GM21526 (cell line): ENCODE measurements around the gene IFT80.

Source experiments
- ATAC-seq: cut with Tn5 transposase; IDR thresholded peaks from one replicate; pipeline ENCODE4 v1.9.1; 2021; ENCODE audit warnings: moderate library complexity; ENCODE audit not compliant: unreplicated experiment, low FRiP score

The IFT80 gene

GRCh38 chr3:160213191-160213590 lies 185.8 kb downstream of the IFT80 start:
- no peak for ATAC-seq

DNA sequence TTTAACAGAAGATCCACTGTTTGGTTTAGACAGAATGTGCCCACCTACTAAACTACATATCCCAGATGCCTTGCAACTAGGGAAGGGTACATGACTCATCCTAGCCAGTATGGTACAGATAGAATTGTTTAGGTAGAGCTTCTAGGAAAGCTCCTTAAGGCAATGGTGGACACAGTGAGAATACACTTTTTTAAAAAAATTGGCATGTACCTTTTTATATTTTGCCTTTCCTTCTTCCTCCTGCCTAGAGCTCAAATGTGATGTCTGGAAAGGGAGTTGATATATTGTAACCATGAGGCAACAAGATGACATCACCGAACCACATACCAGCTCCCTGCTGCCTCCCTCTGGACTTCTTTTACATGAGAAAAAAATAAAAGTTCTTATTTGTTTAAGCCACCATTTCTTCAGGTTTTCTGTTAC lies 188.2 kb downstream of the IFT80 start:
- peak; percentile 68 for ATAC-seq

GRCh38 chr3:160210341-160210740 lies 188.7 kb downstream of the IFT80 start:
- no peak for ATAC-seq
